Suprapubic skin (tissue), 4 donors: ENCODE measurements around the gene KIAA0930. TPM values are rescaled to one million over a fixed set of nuclear protein-coding genes. Genes with fewer than 3 reads are reported as not detected.

Experiments used
- DNase-seq, 2 donors: peaks; one replicate each; pipeline ENCODE4 v3.0.0-alpha.2; 2019; ENCODE audit warnings: low spot score in 2 of 2
- H3K27ac ChIP-seq: fragments of 200-600 bp; sonication (generic); one replicate; pipeline ENCODE4 v1.5.1; 2019
- H3K27me3 ChIP-seq: fragments of 200-600 bp; sonication (generic); one replicate; pipeline ENCODE4 v1.5.1; 2019
- H3K36me3 ChIP-seq: fragments of 200-600 bp; sonication (generic); one replicate; pipeline ENCODE4 v1.5.1; 2019
- H3K4me1 ChIP-seq: fragments of 200-600 bp; sonication (generic); one replicate; pipeline ENCODE4 v1.5.1; 2019
- H3K4me3 ChIP-seq: fragments of 200-600 bp; sonication (generic); one replicate; pipeline ENCODE4 v1.5.1; 2019; ENCODE audit warnings: mild to moderate bottlenecking
- H3K9me3 ChIP-seq: fragments of 200-600 bp; sonication (generic); one replicate; pipeline ENCODE4 v1.5.1; 2019
- EP300 ChIP-seq: sonication (generic); formaldehyde crosslinking; IDR thresholded peaks from one replicate; pipeline ENCODE4 v1.6.1; 2017; ENCODE audit warnings: antibody characterized with exemption
- POLR2A ChIP-seq, 2 donors: fragments of 450-650 bp; IDR thresholded peaks; one replicate each; pipeline ENCODE4 v1.6.1; 2017; ENCODE audit warnings: antibody characterized with exemption in 2 of 2, mild to moderate bottlenecking in 2 of 2, moderate library complexity in 2 of 2
- POLR2AphosphoS5 ChIP-seq, 3 donors: sonication (generic); formaldehyde crosslinking; IDR thresholded peaks; one replicate each; pipeline ENCODE4 v1.6.1; 2017; ENCODE audit warnings: antibody characterized with exemption in 3 of 3
- WGBS: methylation state at CpG from one replicate; pipeline ENCODE4 v1.1.5; 2018; 5-methylcytosine and 5-hydroxymethylcytosine counted together
- total RNA-seq, 4 donors: library from RNA; depleted of rRNA; stranded (reverse); fragments of >200 nt; gene quantifications; one replicate each; pipeline ENCODE4 v1.1.0, GENCODE V29; 2016
- TF ChIP-seq, protein P1 (sequence below), 2 donors: fragments of 200-600 bp in 1 of 2; fragments of 450-650 bp in 1 of 2; sonication (generic) in 1 of 2; IDR thresholded peaks; one replicate each; pipeline ENCODE4 v1.5.1; 2016 to 2019; ENCODE audit warnings: antibody characterized with exemption in 2 of 2, mild to moderate bottlenecking in 1 of 2, moderate library complexity in 1 of 2

The KIAA0930 gene
- total RNA-seq, 4 donors from 2014 or later, result 36.0 to 119 (median 74.4) TPM

GRCh38 chr22:45181766-45182165 is 58.9 kb downstream of the KIAA0930 start:
- TF ChIP-seq POLR2A (IDR thresholded peaks at IDR 0.05) (no peak), EP300 (no peak), POLR2AphosphoS5 (IDR thresholded peaks at IDR 0.05) (no peak)
- TF ChIP-seq, protein P1, sequence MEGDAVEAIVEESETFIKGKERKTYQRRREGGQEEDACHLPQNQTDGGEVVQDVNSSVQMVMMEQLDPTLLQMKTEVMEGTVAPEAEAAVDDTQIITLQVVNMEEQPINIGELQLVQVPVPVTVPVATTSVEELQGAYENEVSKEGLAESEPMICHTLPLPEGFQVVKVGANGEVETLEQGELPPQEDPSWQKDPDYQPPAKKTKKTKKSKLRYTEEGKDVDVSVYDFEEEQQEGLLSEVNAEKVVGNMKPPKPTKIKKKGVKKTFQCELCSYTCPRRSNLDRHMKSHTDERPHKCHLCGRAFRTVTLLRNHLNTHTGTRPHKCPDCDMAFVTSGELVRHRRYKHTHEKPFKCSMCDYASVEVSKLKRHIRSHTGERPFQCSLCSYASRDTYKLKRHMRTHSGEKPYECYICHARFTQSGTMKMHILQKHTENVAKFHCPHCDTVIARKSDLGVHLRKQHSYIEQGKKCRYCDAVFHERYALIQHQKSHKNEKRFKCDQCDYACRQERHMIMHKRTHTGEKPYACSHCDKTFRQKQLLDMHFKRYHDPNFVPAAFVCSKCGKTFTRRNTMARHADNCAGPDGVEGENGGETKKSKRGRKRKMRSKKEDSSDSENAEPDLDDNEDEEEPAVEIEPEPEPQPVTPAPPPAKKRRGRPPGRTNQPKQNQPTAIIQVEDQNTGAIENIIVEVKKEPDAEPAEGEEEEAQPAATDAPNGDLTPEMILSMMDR (IDR thresholded peaks at IDR 0.05), result no peak
- Histone ChIP-seq H3K4me3 (no peak overlapping the region), H3K9me3 (no peaks in the 10 kb centered on the region), H3K4me1 (peaks cover 4% of the 10 kb centered on the region), H3K27me3 (no peaks in the 10 kb centered on the region), H3K36me3 (peaks cover 66% of the 10 kb centered on the region), H3K27ac (no peak overlapping the region)
- 86% methylated on average over 2 of the region's 2 CpGs for WGBS
- DNase-seq, result no peak

GRCh38 chr22:45181240-45181639 is 59.5 kb downstream of the KIAA0930 start:
- TF ChIP-seq, protein P1 (IDR thresholded peaks at IDR 0.05), result no peak
- no peak for TF ChIP-seq EP300
- no peak for TF ChIP-seq POLR2AphosphoS5 (IDR thresholded peaks at IDR 0.05)
- no peak for TF ChIP-seq POLR2A (IDR thresholded peaks at IDR 0.05)
- no peaks in the 10 kb centered on the region for H3K9me3 ChIP-seq
- no peak for DNase-seq
- 83% methylated on average over 4 of the region's 4 CpGs for WGBS
- no peak overlapping the region for H3K27ac ChIP-seq
- no peak overlapping the region for H3K4me3 ChIP-seq
- H3K36me3 ChIP-seq, result peaks cover 70% of the 10 kb centered on the region
- H3K27me3 ChIP-seq, result no peaks in the 10 kb centered on the region
- peaks cover 3% of the 10 kb centered on the region for H3K4me1 ChIP-seq

GRCh38 chr22:45180146-45180679 is 60.5 kb downstream of the KIAA0930 start:
- 90% methylated on average over 14 of the region's 14 CpGs for WGBS
- no peak overlapping the region for H3K27ac ChIP-seq

DNA sequence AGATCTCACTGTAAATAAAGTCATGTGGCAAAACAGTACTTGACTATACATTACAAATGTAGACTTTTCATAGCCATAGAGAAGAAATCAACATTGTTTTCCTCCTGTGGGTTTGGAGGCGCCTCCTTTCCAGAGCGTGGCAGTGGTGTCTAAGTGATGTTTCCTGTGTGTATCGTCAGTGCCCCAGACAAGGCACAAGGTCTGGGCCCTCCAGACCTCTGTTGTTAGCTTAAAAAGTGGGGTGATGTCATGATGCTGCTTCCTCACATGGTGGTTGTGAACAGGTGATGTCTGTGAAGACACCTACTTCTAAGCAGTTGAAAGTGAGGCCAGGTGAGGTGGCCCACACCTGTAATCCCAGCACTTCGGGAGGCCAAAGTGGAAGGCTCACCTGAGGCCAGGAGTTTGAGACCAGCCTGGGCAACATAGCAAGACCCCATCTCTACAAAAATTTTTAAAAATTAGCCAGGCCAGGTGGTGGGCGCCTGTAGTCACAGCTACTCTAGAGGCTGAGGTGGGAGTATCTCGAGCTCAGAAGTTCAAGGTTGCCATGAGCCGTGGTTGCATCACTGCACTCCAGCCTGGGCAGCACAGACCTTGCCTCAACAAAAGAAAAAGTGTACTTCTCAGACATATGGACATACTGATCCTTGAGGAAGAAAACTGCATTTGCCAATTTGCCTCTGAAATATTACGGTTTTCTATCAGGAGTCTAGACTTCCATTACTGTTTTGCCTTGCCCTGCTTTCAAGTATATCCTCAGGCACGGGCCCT is 61.2 kb downstream of the KIAA0930 start:
- peaks cover 60% of the 10 kb centered on the region for H3K36me3 ChIP-seq
- no peaks in the 10 kb centered on the region for H3K9me3 ChIP-seq
- TF ChIP-seq, protein P1 (IDR thresholded peaks at IDR 0.05), result no peak
- TF ChIP-seq EP300, result no peak
- TF ChIP-seq POLR2AphosphoS5 (IDR thresholded peaks at IDR 0.05), result no peak
- WGBS, result 92% methylated on average over 9 of the region's 9 CpGs
- no peaks in the 10 kb centered on the region for H3K27me3 ChIP-seq
- no peak overlapping the region for H3K27ac ChIP-seq
- H3K4me1 ChIP-seq, result no peaks in the 10 kb centered on the region
- peak in 1 of 2 donors; percentile 37 for DNase-seq
- no peak overlapping the region for H3K4me3 ChIP-seq

More at GRCh38 chr22:45180146-45180679, 60.5 kb downstream of the KIAA0930 start:
- DNase-seq, result no peak
- no peaks in the 10 kb centered on the region for H3K9me3 ChIP-seq
- no peaks in the 10 kb centered on the region for H3K4me1 ChIP-seq
- H3K27me3 ChIP-seq, result no peaks in the 10 kb centered on the region
- TF ChIP-seq EP300 (no peak), POLR2A (IDR thresholded peaks at IDR 0.05) (no peak), POLR2AphosphoS5 (IDR thresholded peaks at IDR 0.05) (no peak)
- TF ChIP-seq, protein P1 (IDR thresholded peaks at IDR 0.05), result no peak
- no peak overlapping the region for H3K4me3 ChIP-seq
- peaks cover 67% of the 10 kb centered on the region for H3K36me3 ChIP-seq

- no peaks in the 10 kb centered on the region for H3K27me3 ChIP-seq
- no peak overlapping the region for H3K27ac ChIP-seq
- no peaks in the 10 kb centered on the region for H3K9me3 ChIP-seq
- no peak for DNase-seq
- TF ChIP-seq, protein P1 (IDR thresholded peaks at IDR 0.05), result no peak
- TF ChIP-seq POLR2A (IDR thresholded peaks at IDR 0.05), result no peak
- no peak for TF ChIP-seq POLR2AphosphoS5 (IDR thresholded peaks at IDR 0.05)
- TF ChIP-seq EP300, result no peak
- peaks cover 81% of the 10 kb centered on the region for H3K36me3 ChIP-seq
- no peaks in the 10 kb centered on the region for H3K4me1 ChIP-seq
- H3K4me3 ChIP-seq, result no peak overlapping the region
- 76% methylated on average over 7 of the region's 7 CpGs for WGBS
These were observed 67.7 kb downstream of the KIAA0930 start for GRCh38 chr22:45172881-45173585.
